T-helper 9 cell (primary cell): ENCODE results near the gene SERPINA1.

Source experiments
- DNase-seq: peaks from one replicate; pipeline ENCODE4 v3.0.0-alpha.2; 2020

SERPINA1 gene

GRCh38 chr14:94397289-94398181 is 9.1 kb upstream of the SERPINA1 start:
- DNase-seq: no peak

- DNase-seq: no peak
Observed at GRCh38 chr14:94396628-94397225, 8.3 kb upstream of the SERPINA1 start.

GRCh38 chr14:94395888-94396574 is 7.6 kb upstream of the SERPINA1 start:
- no peak for DNase-seq

- DNase-seq: no peak
Observed at GRCh38 chr14:94395282-94395887, 7.0 kb upstream of the SERPINA1 start.

- DNase-seq: no peak
Observed at GRCh38 chr14:94394581-94395207, 6.3 kb upstream of the SERPINA1 start.

- no peak for DNase-seq
Observed at GRCh38 chr14:94394025-94394493, 5.7 kb upstream of the SERPINA1 start.

- no peak for DNase-seq
Observed at GRCh38 chr14:94393474-94393873, 5.1 kb upstream of the SERPINA1 start.

- DNase-seq: no peak
Observed at GRCh38 chr14:94392510-94392935, 4.1 kb upstream of the SERPINA1 start.

- DNase-seq: no peak
Observed at GRCh38 chr14:94391281-94391975, 3.0 kb upstream of the SERPINA1 start.

GRCh38 chr14:94390372-94391086 is 2.1 kb upstream of the SERPINA1 start:
- DNase-seq: no peak

- DNase-seq: no peak
Observed at GRCh38 chr14:94389731-94390371, 1.4 kb upstream of the SERPINA1 start.

GRCh38 chr14:94389104-94389469 is 685 bp upstream of the SERPINA1 start:
- no peak for DNase-seq

GRCh38 chr14:94388027-94388383 is 397 bp downstream of the SERPINA1 start:
- no peak for DNase-seq

GRCh38 chr14:94387051-94388026 is 1.1 kb downstream of the SERPINA1 start:
- DNase-seq: no peak

- DNase-seq: no peak
Observed at GRCh38 chr14:94386085-94387031, 2.0 kb downstream of the SERPINA1 start.

- no peak for DNase-seq
Observed at GRCh38 chr14:94385553-94386057, 2.8 kb downstream of the SERPINA1 start.

- DNase-seq: no peak
Observed at GRCh38 chr14:94384342-94384741, 4.1 kb downstream of the SERPINA1 start.

- no peak for DNase-seq
Observed at GRCh38 chr14:94383777-94384176, 4.6 kb downstream of the SERPINA1 start.
